Smooth muscle cell (in vitro differentiated cells): ENCODE data around the gene SIGLEC5. TPM values are rescaled to one million over a fixed set of nuclear protein-coding genes. Genes with fewer than 3 reads are reported as not detected.
A peak's percentile ranks its signal among the peaks of the same experiment; 100 is the strongest.

ENCODE experiments used
- DNase-seq: peaks from one replicate; lab custom pipeline; 2025; ENCODE audit not compliant: unreplicated experiment; lab: John Stamatoyannopoulos, UW
- H2AFZ ChIP-seq: fragments of 200-600 bp; sonication (generic); 2 replicates; pipeline ENCODE4 v1.6.0; 2016; ENCODE audit warnings: antibody characterized with exemption, low read depth, mild to moderate bottlenecking
- H3F3A ChIP-seq: fragments of 200-600 bp; sonication (generic); 2 replicates; pipeline ENCODE4 v1.6.0; 2017; ENCODE audit warnings: antibody characterized with exemption, low read depth
- H3K27ac ChIP-seq: fragments of 200-600 bp; sonication (generic); 2 replicates; pipeline ENCODE4 v1.5.1; 2016; ENCODE audit warnings: low read depth, mild to moderate bottlenecking
- H3K27me3 ChIP-seq: fragments of 200-600 bp; sonication (generic); 2 replicates; pipeline ENCODE4 v1.6.1; 2016; ENCODE audit warnings: low read depth, mild to moderate bottlenecking
- H3K36me3 ChIP-seq: fragments of 200-600 bp; sonication (generic); 2 replicates; pipeline ENCODE4 v1.5.1; 2016; ENCODE audit warnings: low read depth
- H3K4me1 ChIP-seq: fragments of 200-600 bp; sonication (generic); 2 replicates; pipeline ENCODE4 v1.5.1; 2016; ENCODE audit warnings: low read depth
- H3K4me2 ChIP-seq: fragments of 200-600 bp; sonication (generic); 2 replicates; pipeline ENCODE4 v1.6.0; 2016; ENCODE audit warnings: mild to moderate bottlenecking
- H3K4me3 ChIP-seq: fragments of 200-600 bp; sonication (generic); 2 replicates; pipeline ENCODE4 v1.5.1; 2016; ENCODE audit warnings: mild to moderate bottlenecking
- H3K79me2 ChIP-seq: fragments of 200-600 bp; sonication (generic); 2 replicates; pipeline ENCODE4 v1.6.0; 2016; ENCODE audit warnings: low read depth, mild to moderate bottlenecking
- H3K9ac ChIP-seq: fragments of 200-600 bp; sonication (generic); 2 replicates; pipeline ENCODE4 v1.6.0; 2016; ENCODE audit warnings: low read depth
- H3K9me3 ChIP-seq: fragments of 200-600 bp; sonication (generic); replicated peaks from 2 replicates; pipeline ENCODE4 v1.5.1; 2016; ENCODE audit warnings: low read depth
- H4K20me1 ChIP-seq: fragments of 200-600 bp; sonication (generic); 2 replicates; pipeline ENCODE4 v1.6.0; 2016; ENCODE audit warnings: low read depth
- WGBS: methylation state at CpG from one replicate; pipeline ENCODE4 v1.1.7; 2016; ENCODE audit warnings: low lambda C conversion rate; 5-methylcytosine and 5-hydroxymethylcytosine counted together
- polyA plus RNA-seq: library from polyadenylated mRNA; unstranded; fragments of >200 nt; fragmentation: Nextera tagmentation; extraction: Ambion mirVana; gene quantifications from 2 replicates; pipeline ENCODE4 v1.2.1, GENCODE V29; 2016
- total RNA-seq: library from RNA; depleted of rRNA; stranded (reverse); fragments of >200 nt; gene quantifications from 2 replicates; pipeline ENCODE4 v1.2.3, GENCODE V29; 2014
- TF ChIP-seq, protein P1 (sequence below): fragments of 200-600 bp; sonication (generic); IDR thresholded peaks from 2 replicates; pipeline ENCODE4 v1.5.1; 2017; ENCODE audit warnings: borderline replicate concordance, mild to moderate bottlenecking, antibody characterized with exemption; ENCODE audit not compliant: insufficient read depth, poor library complexity, severe bottlenecking

Gene SIGLEC5
- total and polyA plus RNA-seq, 2 experiments from 2014 or later: not detected

DNA sequence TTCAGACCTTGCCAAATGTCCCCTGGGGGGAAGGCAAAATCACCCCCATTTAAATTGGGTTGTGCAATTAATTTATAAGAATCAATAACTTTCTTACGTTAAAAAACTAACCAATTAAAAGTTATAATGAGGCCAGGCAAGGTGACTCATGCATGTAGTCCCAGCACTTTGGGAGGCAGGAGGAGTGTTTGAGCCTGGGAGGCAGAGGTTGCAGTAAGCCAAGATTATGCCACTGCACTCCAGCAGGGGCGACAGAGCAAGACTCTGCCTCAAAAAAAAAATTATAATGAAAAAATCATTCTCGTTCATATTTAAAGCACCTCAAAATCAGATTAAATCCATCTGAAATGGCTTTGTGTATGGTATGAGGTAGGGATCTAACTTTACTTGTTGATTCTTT, 34.8 kb upstream of the SIGLEC5 start:
- Histone ChIP-seq H3K27me3 (peaks cover 4% of the 10 kb centered on the region), H3K9me3 (no peaks in the 10 kb centered on the region), H2AFZ (no peak overlapping the region), H3K4me3 (no peak overlapping the region), H3K79me2 (no peaks in the 10 kb centered on the region), H3K9ac (no peak overlapping the region), H3K36me3 (no peaks in the 10 kb centered on the region), H3K4me2 (no peak overlapping the region), H4K20me1 (no peaks in the 10 kb centered on the region), H3K4me1 (no peaks in the 10 kb centered on the region), H3F3A (no peaks in the 10 kb centered on the region), H3K27ac (no peak overlapping the region)
- 54% methylated on average over 3 of the region's 3 CpGs for WGBS
- TF ChIP-seq, protein P1, sequence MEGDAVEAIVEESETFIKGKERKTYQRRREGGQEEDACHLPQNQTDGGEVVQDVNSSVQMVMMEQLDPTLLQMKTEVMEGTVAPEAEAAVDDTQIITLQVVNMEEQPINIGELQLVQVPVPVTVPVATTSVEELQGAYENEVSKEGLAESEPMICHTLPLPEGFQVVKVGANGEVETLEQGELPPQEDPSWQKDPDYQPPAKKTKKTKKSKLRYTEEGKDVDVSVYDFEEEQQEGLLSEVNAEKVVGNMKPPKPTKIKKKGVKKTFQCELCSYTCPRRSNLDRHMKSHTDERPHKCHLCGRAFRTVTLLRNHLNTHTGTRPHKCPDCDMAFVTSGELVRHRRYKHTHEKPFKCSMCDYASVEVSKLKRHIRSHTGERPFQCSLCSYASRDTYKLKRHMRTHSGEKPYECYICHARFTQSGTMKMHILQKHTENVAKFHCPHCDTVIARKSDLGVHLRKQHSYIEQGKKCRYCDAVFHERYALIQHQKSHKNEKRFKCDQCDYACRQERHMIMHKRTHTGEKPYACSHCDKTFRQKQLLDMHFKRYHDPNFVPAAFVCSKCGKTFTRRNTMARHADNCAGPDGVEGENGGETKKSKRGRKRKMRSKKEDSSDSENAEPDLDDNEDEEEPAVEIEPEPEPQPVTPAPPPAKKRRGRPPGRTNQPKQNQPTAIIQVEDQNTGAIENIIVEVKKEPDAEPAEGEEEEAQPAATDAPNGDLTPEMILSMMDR: no peak
- no peak for DNase-seq

DNA sequence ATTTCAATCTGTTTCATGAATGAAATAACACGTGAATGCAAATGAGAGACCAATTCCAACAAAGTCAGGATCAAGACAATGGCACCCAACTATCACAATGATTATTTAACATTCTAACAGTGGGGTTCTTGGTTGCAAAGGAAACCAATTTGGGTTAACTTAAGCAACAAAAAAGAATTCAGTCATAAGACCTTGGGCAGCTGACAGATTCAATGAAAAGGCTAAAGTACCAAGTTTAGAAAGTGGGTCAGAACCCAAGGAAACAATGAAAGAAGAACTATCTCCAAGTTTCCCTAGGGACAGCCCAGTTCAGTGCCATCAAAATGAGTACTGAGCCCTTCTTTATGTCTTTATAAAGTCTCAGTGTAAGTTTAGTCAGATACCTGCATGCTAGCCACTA, 33.9 kb upstream of the SIGLEC5 start:
- DNase-seq: no peak
- H3K4me3 ChIP-seq: no peak overlapping the region
- H2AFZ ChIP-seq: no peak overlapping the region
- no peaks in the 10 kb centered on the region for H3K4me1 ChIP-seq
- H3K9ac ChIP-seq: no peak overlapping the region
- WGBS: 15% methylated on average over 1 of the region's 1 CpG
- no peaks in the 10 kb centered on the region for H3K36me3 ChIP-seq
- no peaks in the 10 kb centered on the region for H3K9me3 ChIP-seq
- TF ChIP-seq, protein P1: no peak
- H4K20me1 ChIP-seq: no peaks in the 10 kb centered on the region
- H3F3A ChIP-seq: no peaks in the 10 kb centered on the region
- peaks cover 10% of the 10 kb centered on the region for H3K27me3 ChIP-seq
- no peak overlapping the region for H3K4me2 ChIP-seq
- no peaks in the 10 kb centered on the region for H3K79me2 ChIP-seq
- no peak overlapping the region for H3K27ac ChIP-seq

DNA sequence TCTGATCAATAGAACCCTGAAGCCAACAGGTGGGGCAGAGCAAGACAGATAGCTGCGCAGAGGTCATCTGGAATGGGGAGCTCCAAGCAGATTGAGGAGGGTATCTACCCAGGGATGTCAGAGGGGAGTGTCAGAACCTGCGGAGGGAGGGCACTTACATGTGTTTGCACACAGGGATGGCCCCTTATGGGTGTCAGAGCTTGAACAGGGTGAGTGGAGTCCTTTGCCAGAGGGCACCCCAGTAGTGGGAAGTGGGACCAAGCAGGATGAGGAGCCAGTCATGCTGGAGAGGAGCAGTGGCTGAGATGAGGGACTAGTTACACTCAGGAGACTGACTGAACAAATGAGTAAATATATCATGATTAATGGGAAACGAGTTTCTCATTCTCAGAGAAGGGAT, 33.4 kb upstream of the SIGLEC5 start:
- no peak for DNase-seq
- Histone ChIP-seq H3K9ac (no peak overlapping the region), H3K27me3 (peaks cover 11% of the 10 kb centered on the region), H3K4me3 (no peak overlapping the region), H2AFZ (no peak overlapping the region), H3K79me2 (no peaks in the 10 kb centered on the region), H3K4me1 (no peaks in the 10 kb centered on the region), H3K4me2 (no peak overlapping the region), H4K20me1 (no peaks in the 10 kb centered on the region), H3K36me3 (no peaks in the 10 kb centered on the region), H3K27ac (no peak overlapping the region), H3K9me3 (no peaks in the 10 kb centered on the region), H3F3A (no peaks in the 10 kb centered on the region)
- WGBS: 50% methylated on average over 3 of the region's 3 CpGs
- TF ChIP-seq, protein P1: no peak

DNA sequence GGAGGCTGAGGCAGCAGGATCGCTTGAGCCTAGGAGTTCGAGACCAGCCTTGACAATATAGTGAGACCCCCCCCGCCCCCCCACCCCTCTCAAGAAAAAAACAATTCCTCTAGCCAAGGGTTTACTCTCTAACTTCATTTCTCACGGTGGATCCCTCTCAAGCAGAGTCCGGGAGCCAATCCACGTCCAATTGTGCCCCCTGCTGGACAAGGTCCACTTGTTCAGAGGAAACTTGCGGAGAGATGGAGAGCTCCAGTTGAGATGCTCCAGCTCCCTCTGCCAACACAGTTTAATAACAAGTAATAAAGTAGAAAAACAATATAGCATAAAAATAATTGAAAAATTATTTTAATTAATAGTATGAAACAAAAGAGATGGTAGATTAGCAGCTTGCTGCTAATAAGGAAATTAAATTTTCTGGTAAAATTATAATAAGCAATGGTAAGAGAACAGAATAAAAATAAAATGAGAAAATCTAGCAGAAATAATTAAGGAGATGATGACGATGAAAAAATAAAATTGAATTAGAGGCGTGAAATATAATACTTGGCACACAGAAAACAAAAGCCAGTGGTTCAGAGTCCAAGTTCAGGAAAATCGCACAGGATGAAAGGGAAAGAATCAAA, 30.9 kb upstream of the SIGLEC5 start:
- peaks cover 13% of the 10 kb centered on the region for H3K27me3 ChIP-seq
- no peaks in the 10 kb centered on the region for H4K20me1 ChIP-seq
- no peak overlapping the region for H3K9ac ChIP-seq
- no peak overlapping the region for H3K4me2 ChIP-seq
- H3K9me3 ChIP-seq: no peaks in the 10 kb centered on the region
- no peaks in the 10 kb centered on the region for H3K36me3 ChIP-seq
- TF ChIP-seq, protein P1: peak; percentile 67
- H3F3A ChIP-seq: no peaks in the 10 kb centered on the region
- no peaks in the 10 kb centered on the region for H3K4me1 ChIP-seq
- H3K79me2 ChIP-seq: no peaks in the 10 kb centered on the region
- H2AFZ ChIP-seq: no peak overlapping the region
- peak; percentile 31 for DNase-seq
- no peak overlapping the region for H3K27ac ChIP-seq
- WGBS: 13% methylated on average over 10 of the region's 10 CpGs
- no peak overlapping the region for H3K4me3 ChIP-seq
